SU-DHL-6 (cell line): ENCODE results near the gene JAM2.

Source experiments
- CTCF ChIP-seq: fragments of 200-600 bp; sonication (generic); IDR thresholded peaks from one replicate; pipeline ENCODE4 v1.5.1; 2017; ENCODE audit warnings: antibody characterized with exemption, mild to moderate bottlenecking, low read length, moderate library complexity; ENCODE audit not compliant: insufficient read depth, poor library complexity, severe bottlenecking
- EZH2phosphoT487 ChIP-seq: fragments of 200-600 bp; sonication (generic), shearing (Covaris generic); conservative IDR thresholded peaks from 2 replicates; pipeline ENCODE4 v1.6.1; 2018; ENCODE audit warnings: mild to moderate bottlenecking, antibody characterized with exemption, low read length, moderate library complexity, mixed read lengths

- TF ChIP-seq EZH2phosphoT487 (no peak), CTCF (no peak)
Observed at GRCh38 chr21:25682382-25682781, 43.3 kb downstream of the JAM2 start.
